H1 (cell line): Measurements from ENCODE around the gene SCAMP2. TPM values are rescaled to one million over a fixed set of nuclear protein-coding genes. Genes with fewer than 3 reads are reported as not detected.

Source experiments
- ASH2L ChIP-seq: fragments of 200-600, 300-600 bp; sonication (generic); IDR thresholded peaks from one replicate; pipeline ENCODE4 v1.7.1; 2017; ENCODE audit warnings: low read length
- CTCF ChIP-seq, 3 experiments: IDR thresholded peaks; 1 replicate in 2 of 3; 2 replicates in 1 of 3; pipeline versions ENCODE4 v1.5.1 to v1.6.1; 2011; ENCODE audit warnings: low read length in 3 of 3, mild to moderate bottlenecking in 3 of 3, inconsistent platforms in 2 of 3, low read depth in 1 of 3, moderate library complexity in 1 of 3; ENCODE audit not compliant: insufficient read depth in 1 of 3; ENCODE audit errors: control extremely low read depth in 1 of 3
- EGR1 ChIP-seq: IDR thresholded peaks from 2 replicates; pipeline ENCODE4 v1.6.1; 2011; ENCODE audit warnings: low read depth, low read length, borderline replicate concordance
- EP300 ChIP-seq, 2 experiments: IDR thresholded peaks; 1 replicate in 1 of 2; 2 replicates in 1 of 2; pipeline ENCODE4 v1.6.1; 2011 to 2012; ENCODE audit warnings: low read depth in 2 of 2, low read length in 2 of 2, mild to moderate bottlenecking in 2 of 2, borderline replicate concordance in 1 of 2, inconsistent platforms in 1 of 2, moderate library complexity in 1 of 2
- EZH2 ChIP-seq: fragments of 200-600 bp; sonication (generic); IDR thresholded peaks from 2 replicates; pipeline ENCODE4 v1.7.1; 2012; ENCODE audit warnings: low read depth, mild to moderate bottlenecking, moderate library complexity, low read length, inconsistent platforms; ENCODE audit not compliant: severe bottlenecking
- GABPA ChIP-seq: IDR thresholded peaks from 2 replicates; pipeline ENCODE4 v1.6.1; 2011; ENCODE audit warnings: mild to moderate bottlenecking, low read length, moderate library complexity, borderline replicate concordance; ENCODE audit not compliant: insufficient read depth
- HDAC6 ChIP-seq: IDR thresholded peaks from one replicate; pipeline ENCODE4 v1.7.1; 2012; ENCODE audit warnings: low read depth, mild to moderate bottlenecking, inconsistent platforms, low read length, moderate library complexity
- USF2 ChIP-seq: IDR thresholded peaks from 2 replicates; pipeline ENCODE4 v1.6.1; 2011; ENCODE audit warnings: low read length, improper control_type of control experiment
- polyA plus RNA-seq, 7 experiments: library from polyadenylated mRNA; depleted of rRNA in 3 of 7; stranded (reverse) in 5 of 7; unstranded in 2 of 7; fragments of >200 nt in 5 of 7; fragments of 200-250 nt in 2 of 7; gene quantifications; 1 replicate in 5 of 7; 2 replicates in 1 of 7; 4 replicates in 1 of 7; pipeline versions ENCODE4 v1.2.1 to v1.2.3, GENCODE V29; 2011 to 2013; ENCODE audit warnings: missing spikeins in 2 of 7, mixed read lengths in 2 of 7
- total RNA-seq: library from RNA; stranded (reverse); fragmentation: NEBNext Ultra II Directional; extraction: Animal tissue kit (Norgen Biotek cat#: 25700); gene quantifications from 2 replicates; pipeline ENCODE4 v1.2.1, GENCODE V29; 2021

Gene SCAMP2
- total and polyA plus RNA-seq, 2 of the 8 experiments (the other 6 are each of a cell fraction or from before 2014, with no cell fraction given), result 41.7 to 131 TPM

- TF ChIP-seq GABPA (no peak), USF2 (no peak), EZH2 (no peak), EP300 (IDR thresholded peaks at IDR 0.05; ENCODE audit: borderline replicate concordance in 1 of 2, low read depth in 2 of 2, low read length in 2 of 2) (peak in 1 of 2 experiments; percentile 17; a peak in 1 of 3 replicates), ASH2L (peak; percentile 96), EGR1 (no peak), HDAC6 (no peak), CTCF (IDR thresholded peaks at IDR 0.05; ENCODE audit: control extremely low read depth in 1 of 3, insufficient read depth in 1 of 3, low read depth in 1 of 3, low read length in 3 of 3) (no peak)
Measured at GRCh38 chr15:74889883-74890664, 16.9 kb upstream of the SCAMP2 start, which contains the start of gene MPI (continued).
